Retinal pigment epithelial cell (primary cell): ENCODE measurements around the gene PTPRN2.
"Not testable (repeated sequence)": the region's sequence is repeated elsewhere in the genome, so short reads cannot be mapped to it uniquely, and the experiment has no call there.

Experiments used
- DNase-seq: peaks from one replicate; pipeline ENCODE4 v3.0.0-alpha.2; 2010; ENCODE audit warnings: low read depth
- H3K4me3 ChIP-seq: 2 replicates; pipeline ENCODE4 v1.5.1; 2011; ENCODE audit warnings: mild to moderate bottlenecking, low read length, control low read depth, moderate library complexity
- CTCF ChIP-seq: conservative IDR thresholded peaks from 2 replicates; pipeline ENCODE4 v1.5.1; 2011; ENCODE audit warnings: low read depth, low read length, control low read depth, inconsistent platforms

PTPRN2 gene

DNA sequence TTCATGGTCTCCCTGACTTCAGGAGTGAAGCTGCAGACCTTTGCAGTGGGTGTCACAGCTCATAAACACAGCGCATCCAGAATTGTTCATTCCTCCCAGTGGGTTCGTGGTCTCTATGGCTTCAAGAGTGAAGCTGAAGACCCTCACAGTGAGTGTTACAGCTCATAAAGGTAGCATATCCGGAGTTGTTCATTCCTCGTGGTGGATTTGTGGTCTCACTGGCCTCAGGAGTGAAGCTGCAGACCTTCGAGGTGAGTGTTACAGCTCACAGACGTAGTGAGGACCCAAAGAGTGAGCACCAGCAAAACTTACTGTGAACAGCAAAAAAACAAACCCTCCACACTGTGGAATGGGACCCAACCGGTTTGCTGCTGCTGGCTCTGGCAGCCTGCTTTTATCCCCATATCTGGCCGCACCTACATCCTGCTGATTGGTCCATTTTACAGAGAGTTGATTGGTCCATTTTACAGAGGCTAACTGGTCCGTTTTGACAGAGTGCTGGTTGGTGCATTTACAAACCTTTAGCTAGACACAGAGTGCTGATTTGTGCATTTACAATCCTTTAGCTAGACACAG, 308.8 kb downstream of the PTPRN2 start:
- no peak for TF ChIP-seq CTCF
- no peak for DNase-seq
- H3K4me3 ChIP-seq: no peak overlapping the region

- TF ChIP-seq CTCF: no peak
- DNase-seq: no peak
- H3K4me3 ChIP-seq: no peak overlapping the region
Measured at GRCh38 chr7:158277219-158278141, 310.1 kb downstream of the PTPRN2 start.

DNA sequence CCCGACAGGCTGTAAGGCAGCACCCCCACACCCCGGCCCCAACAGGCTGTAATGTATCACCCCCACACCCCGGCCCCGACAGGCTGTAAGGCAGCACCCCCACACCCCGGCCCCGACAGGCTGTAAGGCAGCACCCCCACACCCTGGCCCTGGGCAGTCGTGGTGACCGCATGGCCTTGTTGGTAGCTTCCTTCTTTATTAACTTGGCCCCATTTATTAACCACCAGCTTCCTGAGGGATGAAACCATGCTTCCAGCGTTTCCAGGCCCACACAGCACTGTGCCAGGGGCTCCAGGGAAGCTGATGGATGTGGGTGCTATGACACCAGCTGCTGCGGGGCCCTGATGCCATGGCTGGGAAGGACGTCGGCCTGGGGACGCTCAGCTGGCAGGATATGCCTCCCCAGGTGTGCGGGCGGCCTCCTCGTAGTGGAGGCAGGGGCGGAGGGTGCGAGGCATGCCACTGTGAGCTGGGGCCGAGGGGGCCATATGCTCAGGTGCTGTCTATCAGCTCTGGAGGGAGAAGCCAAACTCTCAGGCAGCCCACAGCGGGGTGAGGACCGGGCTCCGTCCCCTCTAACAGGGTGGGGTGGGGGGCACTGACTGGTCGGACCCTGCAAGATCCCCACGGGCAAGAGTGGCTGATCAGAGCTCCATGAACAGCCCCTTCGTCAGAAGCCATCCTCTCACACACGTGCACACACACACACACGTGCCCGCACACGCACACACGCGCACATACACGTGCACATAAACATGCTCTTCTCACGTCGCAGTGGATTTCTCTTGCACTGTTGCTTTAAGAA, 311.0 kb downstream of the PTPRN2 start:
- no peak for TF ChIP-seq CTCF
- H3K4me3 ChIP-seq: no peak overlapping the region
- DNase-seq: no peak

DNA sequence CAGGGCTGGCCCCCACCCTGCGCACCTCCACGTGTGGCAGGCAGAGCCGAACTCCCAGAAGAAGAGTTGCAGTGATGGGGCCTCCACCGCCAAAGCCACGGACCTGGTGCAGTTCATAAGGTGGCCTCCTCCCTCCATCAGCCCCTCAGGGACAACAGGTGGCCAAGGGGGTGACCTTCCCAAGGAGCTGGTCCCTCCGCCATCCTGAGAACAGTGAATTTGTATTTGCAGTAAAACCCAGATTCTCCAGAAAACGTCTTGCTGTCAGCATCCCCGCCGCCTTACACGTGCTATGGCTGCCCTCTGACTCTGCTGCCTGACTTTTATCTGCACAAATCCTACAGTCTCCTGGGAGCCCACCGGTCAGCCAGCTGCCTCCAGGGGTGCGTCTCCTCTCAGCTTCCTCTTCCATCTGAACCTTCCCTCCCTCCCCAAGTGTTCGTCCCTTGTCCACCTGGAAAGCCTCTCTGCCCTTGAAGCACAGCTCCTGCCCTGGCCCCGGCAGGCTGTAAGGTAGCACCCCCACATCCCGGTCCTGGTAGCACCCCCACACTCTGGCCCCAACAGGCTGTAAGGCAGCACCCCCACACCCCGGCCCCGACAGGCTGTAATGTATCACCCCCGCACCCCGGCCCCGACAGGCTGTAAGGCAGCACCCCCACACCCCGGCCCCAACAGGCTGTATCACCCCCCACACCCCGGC, 311.8 kb downstream of the PTPRN2 start:
- no peak for DNase-seq
- no peak overlapping the region for H3K4me3 ChIP-seq
- TF ChIP-seq CTCF: no peak

- TF ChIP-seq CTCF: no peak
- H3K4me3 ChIP-seq: no peak overlapping the region
- no peak for DNase-seq
Measured at GRCh38 chr7:158274996-158275395, 312.6 kb downstream of the PTPRN2 start.

- no peak for TF ChIP-seq CTCF
- no peak for DNase-seq
- H3K4me3 ChIP-seq: no peak overlapping the region
Measured at GRCh38 chr7:158274404-158274811, 313.2 kb downstream of the PTPRN2 start.

- DNase-seq, H3K4me3 ChIP-seq: not testable (repeated sequence)
Measured at GRCh38 chr7:158273756-158274342, 313.8 kb downstream of the PTPRN2 start.
